Loucy (cell line): ENCODE measurements around the gene TPBGL.

Source experiments
- CTCF ChIP-seq: fragments of 200-600 bp; sonication (generic); conservative IDR thresholded peaks from 2 replicates; pipeline ENCODE4 v1.5.1; 2014; ENCODE audit warnings: mild to moderate bottlenecking, antibody characterized with exemption, low read length
- EZH2phosphoT487 ChIP-seq: fragments of 200-600 bp; IDR thresholded peaks from 2 replicates; pipeline ENCODE4 v1.6.1; 2018; ENCODE audit warnings: antibody characterized with exemption, mild to moderate bottlenecking, moderate library complexity, borderline replicate concordance

DNA sequence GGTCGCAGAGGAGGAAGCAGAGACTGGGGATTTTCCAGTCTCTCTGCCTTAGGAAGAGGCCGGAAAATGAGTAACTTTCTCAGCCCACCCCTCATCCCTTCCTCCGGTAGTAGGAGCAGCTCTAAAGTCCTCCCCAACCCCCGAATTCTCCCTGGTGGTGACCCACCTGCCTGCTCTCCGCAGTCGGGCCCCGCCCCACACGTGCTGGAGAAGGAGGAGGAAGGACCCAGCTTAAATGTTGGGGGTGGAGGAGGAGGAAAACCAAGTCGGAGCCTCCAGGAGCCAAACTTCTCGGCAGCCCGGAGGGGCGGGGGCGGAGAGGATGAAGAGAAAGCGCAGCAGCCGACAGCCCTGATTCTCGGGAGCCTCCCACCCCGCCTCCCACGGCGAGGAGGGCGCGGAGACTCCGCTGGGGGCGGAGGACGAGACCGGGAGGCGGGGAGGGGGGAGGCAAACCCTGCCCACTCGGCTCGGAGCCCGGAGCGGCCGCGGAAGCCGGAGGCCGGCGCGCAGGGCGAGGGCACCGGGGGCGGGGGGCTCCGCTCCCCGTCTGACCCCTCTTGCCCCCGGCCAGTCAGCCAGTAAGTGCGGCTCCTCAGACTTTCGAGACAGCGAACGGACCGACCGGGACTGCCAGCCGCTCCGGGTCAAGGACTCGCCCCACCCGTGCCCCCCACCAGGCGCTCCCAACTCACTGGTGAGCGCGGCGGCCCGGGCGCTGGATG, at the start of gene TPBGL:
- TF ChIP-seq CTCF (no peak), EZH2phosphoT487 (no peak)
